Mesendoderm (in vitro differentiated cells): ENCODE data around the gene SLC6A20.

Experiments
- DNase-seq: peaks from one replicate; pipeline ENCODE4 v3.0.0; 2013
- H2AK5ac ChIP-seq: 2 replicates; pipeline ENCODE4 v1.6.1; 2013; ENCODE audit warnings: low read length, inconsistent platforms
- H2BK120ac ChIP-seq: 2 replicates; pipeline ENCODE4 v1.6.1; 2013; ENCODE audit warnings: low read depth, mild to moderate bottlenecking, low read length, moderate library complexity, mixed read lengths
- H2BK15ac ChIP-seq: replicated peaks from 2 replicates; pipeline ENCODE4 v1.6.1; 2013; ENCODE audit warnings: low read depth, mild to moderate bottlenecking, moderate library complexity
- H2BK5ac ChIP-seq: 2 replicates; pipeline ENCODE4 v1.6.1; 2013; ENCODE audit warnings: low read length, inconsistent platforms
- H3K18ac ChIP-seq: 2 replicates; pipeline ENCODE4 v1.6.1; 2013; ENCODE audit warnings: mild to moderate bottlenecking, low read length, mixed read lengths
- H3K23ac ChIP-seq: one replicate; pipeline ENCODE4 v1.6.1; 2013; ENCODE audit warnings: low read length
- H3K27ac ChIP-seq: 2 replicates; pipeline ENCODE4 v1.5.1; 2013; ENCODE audit warnings: low read depth, mild to moderate bottlenecking, inconsistent platforms, low read length, moderate library complexity
- H3K27me3 ChIP-seq: 2 replicates; pipeline ENCODE4 v1.6.1; 2013; ENCODE audit warnings: low read length, control low read depth, mild to moderate bottlenecking, inconsistent platforms; ENCODE audit not compliant: insufficient read depth, poor library complexity
- H3K36me3 ChIP-seq: 2 replicates; pipeline ENCODE4 v1.6.1; 2013; ENCODE audit warnings: low read length, inconsistent platforms; ENCODE audit not compliant: control insufficient read depth, insufficient read depth
- H3K4ac ChIP-seq: one replicate; pipeline ENCODE4 v1.6.1; 2013; ENCODE audit warnings: low read depth, mild to moderate bottlenecking, low read length, moderate library complexity
- H3K4me1 ChIP-seq: 2 replicates; pipeline ENCODE4 v1.6.1; 2013; ENCODE audit warnings: low read depth, low read length, inconsistent platforms; ENCODE audit not compliant: control insufficient read depth
- H3K4me2 ChIP-seq: 2 replicates; pipeline ENCODE4 v1.6.1; 2013; ENCODE audit warnings: low read length
- H3K4me3 ChIP-seq: 2 replicates; pipeline ENCODE4 v1.5.1; 2013; ENCODE audit warnings: mild to moderate bottlenecking, low read length
- H3K56ac ChIP-seq: one replicate; pipeline ENCODE4 v1.6.1; 2013; ENCODE audit warnings: low read length
- H3K79me1 ChIP-seq: 2 replicates; pipeline ENCODE4 v1.6.1; 2013; ENCODE audit warnings: low read length, inconsistent platforms
- H3K79me2 ChIP-seq: 2 replicates; pipeline ENCODE4 v1.6.1; 2013; ENCODE audit warnings: mild to moderate bottlenecking, low read length; ENCODE audit not compliant: control insufficient read depth, insufficient read depth
- H3K9ac ChIP-seq: 2 replicates; pipeline ENCODE4 v1.6.1; 2013; ENCODE audit warnings: low read length, inconsistent platforms
- H4K5ac ChIP-seq: one replicate; pipeline ENCODE4 v1.6.1; 2013; ENCODE audit warnings: low read length
- H4K8ac ChIP-seq: one replicate; pipeline ENCODE4 v1.6.1; 2013; ENCODE audit warnings: low read depth, mild to moderate bottlenecking, control low read depth, low read length, moderate library complexity
- WGBS: extraction: QIAGEN DNeasy Blood & Tissue Kit; methylation state at CpG from one replicate; pipeline ENCODE4 v1.1.7; 2013; ENCODE audit warnings: low lambda C conversion rate, missing lambda C conversion rate; ENCODE audit not compliant: insufficient coverage; ENCODE audit errors: extremely low coverage; 5-methylcytosine and 5-hydroxymethylcytosine counted together

The SLC6A20 gene

DNA sequence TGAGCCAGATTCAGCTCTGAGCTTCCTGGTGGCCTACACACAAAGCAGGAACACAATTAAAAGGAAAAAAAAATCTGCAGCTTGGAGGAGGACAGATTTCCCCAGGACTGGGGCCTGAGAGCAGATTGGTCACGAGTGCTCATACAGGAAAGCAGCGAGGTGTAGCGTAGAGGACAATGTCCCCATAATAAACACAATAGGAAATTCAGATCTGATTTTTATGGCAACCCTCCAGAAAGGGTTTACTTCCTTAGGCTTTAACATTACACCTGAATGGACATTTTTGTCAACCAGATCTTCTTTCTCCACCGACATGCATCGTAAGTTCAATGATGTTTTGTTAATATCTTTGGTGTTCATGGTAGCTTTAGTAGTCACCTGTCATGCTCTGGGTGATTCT lies 23.3 kb downstream of the SLC6A20 start:
- H2BK15ac ChIP-seq = no peak overlapping the region
- no peak overlapping the region for H3K9ac ChIP-seq
- H2BK120ac ChIP-seq = no peak overlapping the region
- no peaks in the 10 kb centered on the region for H3K79me1 ChIP-seq
- no peaks in the 10 kb centered on the region for H3K36me3 ChIP-seq
- H3K4me3 ChIP-seq = no peak overlapping the region
- H3K23ac ChIP-seq = no peak overlapping the region
- no peak for DNase-seq
- no peaks in the 10 kb centered on the region for H3K27me3 ChIP-seq
- H3K27ac ChIP-seq = no peak overlapping the region
- H3K79me2 ChIP-seq = no peaks in the 10 kb centered on the region
- no CpG with 5 or more reads among the region's 5 CpGs for whole genome bisulfite sequencing
- no peak overlapping the region for H3K18ac ChIP-seq
- H2AK5ac ChIP-seq = no peak overlapping the region
- no peak overlapping the region for H4K8ac ChIP-seq
- H3K56ac ChIP-seq = no peak overlapping the region
- no peaks in the 10 kb centered on the region for H3K4me1 ChIP-seq
- no peak overlapping the region for H3K4me2 ChIP-seq
- H4K5ac ChIP-seq = no peak overlapping the region
- H2BK5ac ChIP-seq = no peak overlapping the region
- H3K4ac ChIP-seq = no peak overlapping the region

DNA sequence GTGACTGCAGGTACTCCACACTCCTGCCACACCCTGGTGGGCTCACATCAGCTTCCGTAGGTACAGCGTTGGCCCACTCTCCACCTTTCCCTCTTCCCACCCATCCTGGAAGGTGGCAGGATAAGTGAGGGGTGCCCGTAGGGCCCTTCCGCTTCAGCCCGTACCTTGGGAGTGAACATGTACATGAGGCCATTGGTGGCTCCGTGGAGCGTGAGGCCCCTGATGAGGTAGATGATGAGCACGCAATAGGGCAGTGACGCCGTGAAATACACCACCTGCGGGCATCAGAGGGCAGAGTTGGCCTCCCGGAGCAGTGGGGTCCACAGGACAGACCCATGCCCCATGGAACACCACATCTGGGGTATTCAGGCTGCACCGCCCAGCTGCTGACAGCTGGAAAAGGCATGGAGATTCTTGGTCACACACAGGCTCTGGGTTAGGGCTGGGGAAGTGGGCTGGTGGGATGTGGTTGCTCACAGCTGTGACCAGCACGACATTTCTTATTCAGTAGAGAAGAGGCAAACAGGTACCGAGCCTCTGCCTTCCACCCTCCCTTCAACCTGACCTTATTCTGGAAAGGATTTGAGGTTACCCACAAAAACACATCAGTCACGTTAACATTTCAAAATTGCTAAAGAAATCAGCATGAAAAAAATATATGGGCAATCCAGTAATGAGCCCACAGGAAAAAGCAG lies 23.8 kb downstream of the SLC6A20 start:
- no peaks in the 10 kb centered on the region for H3K27me3 ChIP-seq
- H3K4me1 ChIP-seq = no peaks in the 10 kb centered on the region
- H2BK15ac ChIP-seq = no peak overlapping the region
- no peaks in the 10 kb centered on the region for H3K79me2 ChIP-seq
- H3K18ac ChIP-seq = no peak overlapping the region
- no CpG with 5 or more reads among the region's 16 CpGs for WGBS
- no peak for DNase-seq
- no peak overlapping the region for H4K5ac ChIP-seq
- no peak overlapping the region for H2AK5ac ChIP-seq
- no peak overlapping the region for H4K8ac ChIP-seq
- no peak overlapping the region for H3K27ac ChIP-seq
- no peak overlapping the region for H3K4ac ChIP-seq
- H3K23ac ChIP-seq = no peak overlapping the region
- H3K9ac ChIP-seq = no peak overlapping the region
- no peak overlapping the region for H3K56ac ChIP-seq
- H3K36me3 ChIP-seq = no peaks in the 10 kb centered on the region
- H2BK5ac ChIP-seq = no peak overlapping the region
- no peak overlapping the region for H3K4me2 ChIP-seq
- H2BK120ac ChIP-seq = no peak overlapping the region
- no peak overlapping the region for H3K4me3 ChIP-seq
- no peaks in the 10 kb centered on the region for H3K79me1 ChIP-seq

DNA sequence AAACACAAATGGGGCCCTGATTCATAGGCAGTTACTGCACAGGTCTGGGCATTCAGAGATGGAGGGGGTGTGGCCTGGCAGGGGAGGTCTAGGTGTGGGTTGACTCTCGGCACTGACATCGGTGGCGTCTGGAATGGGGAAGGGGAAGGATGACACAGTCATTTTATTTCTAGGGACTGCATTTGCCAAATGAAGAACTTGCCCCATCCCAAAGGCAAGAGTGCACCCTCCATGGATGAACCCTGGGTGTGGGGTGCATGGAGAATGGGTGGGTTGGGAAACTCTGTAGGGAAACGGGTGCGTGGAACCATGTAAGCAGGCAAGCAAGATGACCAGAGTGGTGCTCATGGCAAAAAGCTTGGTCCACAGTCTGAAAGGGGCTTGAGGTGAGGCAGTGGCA lies 24.5 kb downstream of the SLC6A20 start:
- H4K8ac ChIP-seq = no peak overlapping the region
- no peak overlapping the region for H2AK5ac ChIP-seq
- H3K36me3 ChIP-seq = no peaks in the 10 kb centered on the region
- H3K27me3 ChIP-seq = no peaks in the 10 kb centered on the region
- H3K4me3 ChIP-seq = no peak overlapping the region
- WGBS = no CpG with 5 or more reads among the region's 5 CpGs
- no peak overlapping the region for H3K4me2 ChIP-seq
- no peak for DNase-seq
- H3K4ac ChIP-seq = no peak overlapping the region
- H3K18ac ChIP-seq = no peak overlapping the region
- no peak overlapping the region for H2BK15ac ChIP-seq
- no peak overlapping the region for H3K27ac ChIP-seq
- H4K5ac ChIP-seq = no peak overlapping the region
- H3K79me2 ChIP-seq = no peaks in the 10 kb centered on the region
- H3K9ac ChIP-seq = no peak overlapping the region
- no peaks in the 10 kb centered on the region for H3K79me1 ChIP-seq
- H3K4me1 ChIP-seq = no peaks in the 10 kb centered on the region
- H2BK5ac ChIP-seq = no peak overlapping the region
- no peak overlapping the region for H3K23ac ChIP-seq
- H3K56ac ChIP-seq = no peak overlapping the region
- H2BK120ac ChIP-seq = no peak overlapping the region

GRCh38 chr3:45771166-45771775 lies 25.1 kb downstream of the SLC6A20 start:
- H3K4ac ChIP-seq = no peak overlapping the region
- no peak overlapping the region for H2BK5ac ChIP-seq
- no peak overlapping the region for H3K4me3 ChIP-seq
- H3K9ac ChIP-seq = no peak overlapping the region
- no peak overlapping the region for H3K4me2 ChIP-seq
- H2AK5ac ChIP-seq = no peak overlapping the region
- WGBS = no CpG with 5 or more reads among the region's 9 CpGs
- H3K79me1 ChIP-seq = no peaks in the 10 kb centered on the region
- H2BK120ac ChIP-seq = no peak overlapping the region
- no peak overlapping the region for H3K18ac ChIP-seq
- no peaks in the 10 kb centered on the region for H3K4me1 ChIP-seq
- H3K27me3 ChIP-seq = no peaks in the 10 kb centered on the region
- no peak overlapping the region for H3K27ac ChIP-seq
- H4K8ac ChIP-seq = no peak overlapping the region
- H3K36me3 ChIP-seq = no peaks in the 10 kb centered on the region
- no peak overlapping the region for H4K5ac ChIP-seq
- no peak for DNase-seq
- no peaks in the 10 kb centered on the region for H3K79me2 ChIP-seq
- H2BK15ac ChIP-seq = no peak overlapping the region
- no peak overlapping the region for H3K56ac ChIP-seq
- H3K23ac ChIP-seq = no peak overlapping the region

GRCh38 chr3:45765958-45766357 lies 30.4 kb downstream of the SLC6A20 start:
- H4K5ac ChIP-seq = no peak overlapping the region
- no peak overlapping the region for H3K23ac ChIP-seq
- H3K4me1 ChIP-seq = no peaks in the 10 kb centered on the region
- no peak overlapping the region for H3K4ac ChIP-seq
- no peak overlapping the region for H2BK120ac ChIP-seq
- DNase-seq = no peak
- H2AK5ac ChIP-seq = no peak overlapping the region
- H4K8ac ChIP-seq = no peak overlapping the region
- no peak overlapping the region for H3K18ac ChIP-seq
- H3K4me2 ChIP-seq = no peak overlapping the region
- WGBS = no CpG with 5 or more reads among the region's 8 CpGs
- H3K27me3 ChIP-seq = no peaks in the 10 kb centered on the region
- H2BK5ac ChIP-seq = no peak overlapping the region
- H3K79me2 ChIP-seq = no peaks in the 10 kb centered on the region
- H3K79me1 ChIP-seq = no peaks in the 10 kb centered on the region
- no peak overlapping the region for H3K9ac ChIP-seq
- no peaks in the 10 kb centered on the region for H3K36me3 ChIP-seq
- no peak overlapping the region for H2BK15ac ChIP-seq
- no peak overlapping the region for H3K27ac ChIP-seq
- H3K56ac ChIP-seq = no peak overlapping the region
- no peak overlapping the region for H3K4me3 ChIP-seq
